NCI-H1092 (cell line): Measurements from ENCODE around the gene CYP21A2.
"Not testable (repeated sequence)": the region's sequence is repeated elsewhere in the genome, so short reads cannot be mapped to it uniquely, and the experiment has no call there.

Source experiments
- DNase-seq: peaks from one replicate; lab custom pipeline; 2025; lab: John Stamatoyannopoulos, UW

The CYP21A2 gene

DNA sequence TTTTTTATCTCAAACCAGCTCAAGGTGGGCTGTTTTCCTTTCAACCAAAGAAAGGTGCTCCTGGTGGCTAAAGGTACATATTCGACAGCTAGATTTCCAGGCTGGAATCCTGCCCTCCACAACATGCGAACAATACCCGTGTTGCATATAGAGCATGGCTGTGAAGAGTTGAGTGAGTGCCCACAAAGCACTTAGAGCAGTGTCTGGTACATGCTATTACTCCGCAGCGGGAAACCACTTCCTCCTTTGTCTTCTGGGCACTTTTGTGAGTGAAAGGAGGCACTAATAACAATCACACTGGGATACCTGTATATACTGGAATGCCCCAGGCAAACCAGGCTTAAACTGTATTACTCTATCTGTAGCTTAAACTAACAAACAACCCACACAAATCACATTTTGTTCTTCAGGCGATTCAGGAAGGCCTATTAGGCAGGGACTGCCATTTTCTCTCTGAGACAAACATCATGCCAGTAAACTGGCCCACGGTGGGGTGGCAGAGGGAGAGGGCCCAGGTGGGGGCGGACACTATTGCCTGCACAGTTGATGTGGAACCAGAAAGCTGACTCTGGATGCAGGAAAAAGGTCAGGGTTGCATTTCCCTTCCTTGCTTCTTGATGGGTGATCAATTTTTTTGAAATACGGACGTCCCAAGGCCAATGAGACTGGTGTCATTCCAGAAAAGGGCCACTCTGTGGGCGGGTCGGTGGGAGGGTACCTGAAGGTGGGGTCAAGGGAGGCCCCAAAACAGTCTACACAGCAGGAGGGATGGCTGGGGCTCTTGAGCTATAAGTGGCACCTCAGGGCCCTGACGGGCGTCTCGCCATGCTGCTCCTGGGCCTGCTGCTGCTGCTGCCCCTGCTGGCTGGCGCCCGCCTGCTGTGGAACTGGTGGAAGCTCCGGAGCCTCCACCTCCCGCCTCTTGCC is at the start of gene CYP21A2:
CYP21A2 (plus strand) TSS at position 818 of the 927 bp plus-strand sequence; CDS start at position 826, 8 bp downstream.
- DNase-seq = not testable (repeated sequence)

DNA sequence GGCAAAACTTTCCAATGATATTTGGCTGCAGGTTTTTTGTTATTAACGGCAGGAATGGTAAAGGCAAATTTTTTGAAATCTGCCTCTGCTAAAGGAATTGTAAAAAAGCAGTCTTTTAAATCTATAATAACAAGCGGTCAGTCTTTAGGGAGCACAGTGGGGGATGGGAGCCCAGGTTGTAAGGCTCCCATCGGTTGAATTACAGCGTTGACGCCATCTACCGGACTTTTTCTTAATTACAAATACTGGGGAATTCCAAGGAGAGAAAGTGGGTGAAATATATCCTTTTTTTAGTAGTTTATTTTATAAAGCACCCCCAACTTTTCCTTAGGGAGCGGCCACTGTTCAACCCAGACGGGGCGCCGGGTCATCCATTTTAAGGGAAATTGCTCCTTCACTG is 48.9 kb upstream of the CYP21A2 start:
- not testable (repeated sequence) for DNase-seq

DNA sequence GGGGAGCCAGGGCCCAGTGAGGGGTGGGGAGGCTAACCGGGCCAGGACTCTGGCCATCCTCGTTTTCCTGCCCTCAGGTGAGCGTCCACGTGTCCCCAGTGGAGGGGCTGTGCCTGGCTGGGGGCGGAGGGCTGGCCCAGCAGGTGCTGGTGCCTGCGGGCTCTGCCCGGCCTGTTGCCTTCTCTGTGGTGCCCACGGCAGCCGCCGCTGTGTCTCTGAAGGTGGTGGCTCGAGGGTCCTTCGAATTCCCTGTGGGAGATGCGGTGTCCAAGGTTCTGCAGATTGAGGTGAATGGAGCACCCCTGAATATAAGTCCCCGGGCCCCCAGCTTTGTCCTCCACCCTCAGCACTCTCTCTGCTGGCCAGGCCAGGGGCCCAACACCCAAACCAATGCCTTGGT is 43.8 kb upstream of the CYP21A2 start:
- not testable (repeated sequence) for DNase-seq

DNA sequence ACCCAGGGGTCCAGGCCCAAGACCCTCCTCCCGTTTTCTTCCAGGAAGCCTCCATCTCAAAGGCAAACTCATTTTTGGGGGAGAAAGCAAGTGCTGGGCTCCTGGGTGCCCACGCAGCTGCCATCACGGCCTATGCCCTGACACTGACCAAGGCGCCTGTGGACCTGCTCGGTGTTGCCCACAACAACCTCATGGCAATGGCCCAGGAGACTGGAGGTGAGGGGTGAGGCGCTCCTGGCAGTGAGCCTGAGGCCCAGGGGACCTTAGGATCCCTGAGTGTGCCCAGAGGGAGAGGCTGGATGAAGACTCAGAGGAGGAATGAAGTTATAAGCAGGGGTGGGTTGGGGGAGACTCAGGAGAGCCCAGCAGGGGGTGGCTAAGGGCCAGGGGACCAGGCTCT is 41.8 kb upstream of the CYP21A2 start:
- DNase-seq = not testable (repeated sequence)

DNA sequence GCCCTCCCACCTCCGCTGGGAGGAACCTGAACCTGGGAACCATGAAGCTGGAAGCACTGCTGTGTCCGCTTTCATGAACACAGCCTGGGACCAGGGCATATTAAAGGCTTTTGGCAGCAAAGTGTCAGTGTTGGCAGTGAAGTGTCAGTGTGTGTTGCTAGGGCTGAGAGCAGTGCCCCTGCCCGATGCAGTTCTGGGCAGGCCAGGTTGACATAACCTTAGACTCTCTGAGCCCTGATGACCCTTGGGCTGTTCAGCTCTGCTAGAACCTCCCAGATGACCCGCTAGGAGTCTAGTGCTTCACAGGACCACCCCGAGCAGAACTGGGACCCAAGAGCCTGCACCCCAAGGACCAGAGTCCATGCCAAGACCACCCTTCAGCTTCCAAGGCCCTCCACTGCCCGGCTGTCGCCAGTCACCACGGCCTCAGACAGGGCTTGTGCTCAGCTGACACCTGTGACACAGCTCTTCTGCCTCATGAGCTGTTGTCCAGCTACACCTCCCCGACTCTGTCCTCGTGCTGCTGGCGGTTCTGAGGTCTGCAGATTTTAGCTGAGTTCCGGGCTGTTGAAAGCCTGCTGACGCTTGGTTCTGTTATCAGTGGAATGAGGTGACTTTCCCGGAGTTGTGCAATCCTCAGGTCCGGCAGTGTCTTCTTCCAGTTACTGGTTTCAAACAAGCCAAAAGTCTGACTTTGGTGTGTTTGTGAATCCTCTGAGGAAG is 35.5 kb upstream of the CYP21A2 start:
- DNase-seq = not testable (repeated sequence)

DNA sequence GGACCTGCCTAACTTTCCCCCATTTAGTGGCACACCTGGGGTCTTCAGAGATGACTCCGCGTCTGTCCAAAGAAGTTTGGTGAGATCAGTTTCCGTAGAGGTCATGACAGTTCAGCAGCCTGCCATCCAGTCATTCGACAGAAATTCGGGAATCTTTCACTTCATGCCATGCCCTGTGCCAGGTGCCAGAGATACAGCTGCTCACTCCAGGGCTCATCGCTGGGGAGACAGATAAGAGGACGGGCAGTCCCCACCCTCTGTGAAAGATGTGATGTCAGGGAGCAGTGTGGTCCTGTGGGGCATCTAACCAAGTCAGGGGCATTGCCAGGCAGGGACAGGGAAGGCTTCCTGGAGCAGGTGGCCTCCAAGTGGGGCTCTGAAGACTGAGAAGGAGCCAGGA is 34.9 kb upstream of the CYP21A2 start:
- DNase-seq = not testable (repeated sequence)

DNA sequence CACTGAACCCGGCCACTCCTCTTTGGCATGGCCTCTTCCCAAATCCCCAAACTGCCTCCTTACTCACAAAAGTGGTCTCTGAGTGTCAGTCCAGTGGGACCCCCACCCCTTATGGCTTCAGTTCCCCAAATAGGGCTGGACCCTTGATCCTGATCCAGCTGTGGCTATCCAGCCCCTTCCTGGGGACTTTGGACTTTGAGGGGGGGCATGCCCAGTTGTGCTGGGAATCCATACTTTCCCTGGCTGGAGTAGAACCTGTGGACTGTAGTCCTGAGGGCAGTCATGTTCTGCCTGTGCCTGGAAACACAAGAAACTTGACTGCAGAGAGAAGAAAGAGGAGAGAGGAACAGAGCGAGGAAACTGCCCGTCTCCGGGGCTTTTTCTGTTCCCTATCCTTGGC is 33.8 kb upstream of the CYP21A2 start:
- not testable (repeated sequence) for DNase-seq

DNA sequence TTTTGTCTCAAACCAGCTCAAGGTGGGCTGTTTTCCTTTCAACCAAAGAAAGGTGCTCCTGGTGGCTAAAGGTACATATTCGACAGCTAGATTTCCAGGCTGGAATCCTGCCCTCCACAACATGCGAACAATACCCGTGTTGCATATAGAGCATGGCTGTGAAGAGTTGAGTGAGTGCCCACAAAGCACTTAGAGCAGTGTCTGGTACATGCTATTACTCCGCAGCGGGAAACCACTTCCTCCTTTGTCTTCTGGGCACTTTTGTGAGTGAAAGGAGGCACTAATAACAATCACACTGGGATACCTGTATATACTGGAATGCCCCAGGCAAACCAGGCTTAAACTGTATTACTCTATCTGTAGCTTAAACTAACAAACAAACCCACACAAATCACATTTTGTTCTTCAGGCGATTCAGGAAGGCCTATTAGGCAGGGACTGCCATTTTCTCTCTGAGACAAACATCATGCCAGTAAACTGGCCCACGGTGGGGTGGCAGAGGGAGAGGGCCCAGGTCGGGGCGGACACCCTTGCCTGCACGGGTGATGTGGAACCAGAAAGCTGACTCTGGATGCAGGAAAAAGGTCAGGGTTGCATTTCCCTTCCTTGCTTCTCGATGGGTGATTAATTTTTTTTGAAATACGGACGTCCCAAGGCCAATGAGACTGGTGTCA is 33.2 kb upstream of the CYP21A2 start:
- DNase-seq = not testable (repeated sequence)

DNA sequence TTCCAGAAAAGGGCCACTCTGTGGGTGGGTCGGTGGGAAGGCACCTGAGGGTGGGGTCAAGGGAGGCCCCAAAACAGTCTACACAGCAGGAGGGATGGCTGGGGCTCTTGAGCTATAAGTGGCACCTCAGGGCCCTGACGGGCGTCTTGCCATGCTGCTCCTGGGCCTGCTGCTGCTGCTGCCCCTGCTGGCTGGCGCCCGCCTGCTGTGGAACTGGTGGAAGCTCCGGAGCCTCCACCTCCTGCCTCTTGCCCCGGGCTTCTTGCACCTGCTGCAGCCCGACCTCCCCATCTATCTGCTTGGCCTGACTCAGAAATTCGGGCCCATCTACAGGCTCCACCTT is 32.7 kb upstream of the CYP21A2 start:
- DNase-seq = not testable (repeated sequence)

DNA sequence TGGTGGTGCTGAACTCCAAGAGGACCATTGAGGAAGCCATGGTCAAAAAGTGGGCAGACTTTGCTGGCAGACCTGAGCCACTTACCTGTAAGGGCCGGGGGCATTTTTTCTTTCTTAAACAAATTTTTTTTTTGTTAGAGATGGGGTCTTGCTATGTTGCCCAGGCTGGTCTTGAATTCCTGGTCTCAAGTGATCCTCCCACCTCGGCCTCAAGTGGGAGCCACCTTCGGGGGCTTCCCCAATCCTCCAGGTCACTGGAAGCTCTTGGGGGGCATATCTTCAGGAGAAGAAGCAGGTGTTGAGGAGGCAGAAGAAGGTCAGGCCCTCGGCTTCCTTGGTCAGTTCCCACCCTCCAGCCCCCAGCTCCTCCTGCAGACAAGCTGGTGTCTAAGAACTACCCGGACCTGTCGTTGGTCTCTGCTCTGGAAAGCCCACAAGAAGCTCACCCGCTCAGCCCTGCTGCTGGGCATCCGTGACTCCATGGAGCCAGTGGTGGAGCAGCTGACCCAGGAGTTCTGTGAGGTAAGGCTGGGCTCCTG is 32.2 kb upstream of the CYP21A2 start:
- DNase-seq = not testable (repeated sequence)

DNA sequence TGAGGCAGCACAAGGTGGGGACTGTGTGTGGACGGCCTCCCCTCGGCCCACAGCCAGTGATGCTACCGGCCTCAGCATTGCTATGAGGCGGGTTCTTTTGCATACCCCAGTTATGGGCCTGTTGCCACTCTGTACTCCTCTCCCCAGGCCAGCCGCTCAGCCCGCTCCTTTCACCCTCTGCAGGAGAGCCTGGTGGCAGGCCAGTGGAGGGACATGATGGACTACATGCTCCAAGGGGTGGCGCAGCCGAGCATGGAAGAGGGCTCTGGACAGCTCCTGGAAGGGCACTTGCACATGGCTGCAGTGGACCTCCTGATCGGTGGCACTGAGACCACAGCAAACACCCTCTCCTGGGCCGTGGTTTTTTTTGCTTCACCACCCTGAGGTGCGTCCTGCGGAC is 31.1 kb upstream of the CYP21A2 start:
- DNase-seq = not testable (repeated sequence)

DNA sequence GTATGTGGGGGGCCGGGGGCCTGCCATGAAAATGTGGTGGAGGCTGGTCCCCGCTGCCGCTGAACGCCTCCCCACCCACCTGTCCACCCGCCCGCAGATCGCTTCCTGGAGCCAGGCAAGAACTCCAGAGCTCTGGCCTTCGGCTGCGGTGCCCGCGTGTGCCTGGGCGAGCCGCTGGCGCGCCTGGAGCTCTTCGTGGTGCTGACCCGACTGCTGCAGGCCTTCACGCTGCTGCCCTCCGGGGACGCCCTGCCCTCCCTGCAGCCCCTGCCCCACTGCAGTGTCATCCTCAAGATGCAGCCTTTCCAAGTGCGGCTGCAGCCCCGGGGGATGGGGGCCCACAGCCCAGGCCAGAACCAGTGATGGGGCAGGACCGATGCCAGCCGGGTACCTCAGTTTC is 30.2 kb upstream of the CYP21A2 start:
- DNase-seq = not testable (repeated sequence)

DNA sequence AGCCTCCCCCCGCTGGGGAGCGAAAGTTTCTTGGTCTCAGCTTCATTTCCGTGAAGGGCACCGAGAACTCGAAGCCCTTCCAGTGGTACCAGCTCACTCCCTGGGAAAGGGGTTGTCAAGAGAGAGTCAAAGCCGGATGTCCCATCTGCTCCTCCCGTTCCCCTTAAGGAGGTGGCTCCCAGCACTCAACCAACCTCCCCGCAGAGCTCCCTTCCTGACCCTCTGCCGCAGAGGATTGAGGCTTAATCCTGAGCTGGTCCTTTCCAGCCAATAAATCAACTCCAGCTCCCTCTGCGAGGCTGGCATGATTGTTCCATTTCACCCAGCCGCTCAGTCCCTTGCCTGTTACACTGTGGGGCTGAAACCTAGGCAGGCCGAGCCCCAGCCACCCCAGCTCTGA is 29.6 kb upstream of the CYP21A2 start:
- DNase-seq = not testable (repeated sequence)

DNA sequence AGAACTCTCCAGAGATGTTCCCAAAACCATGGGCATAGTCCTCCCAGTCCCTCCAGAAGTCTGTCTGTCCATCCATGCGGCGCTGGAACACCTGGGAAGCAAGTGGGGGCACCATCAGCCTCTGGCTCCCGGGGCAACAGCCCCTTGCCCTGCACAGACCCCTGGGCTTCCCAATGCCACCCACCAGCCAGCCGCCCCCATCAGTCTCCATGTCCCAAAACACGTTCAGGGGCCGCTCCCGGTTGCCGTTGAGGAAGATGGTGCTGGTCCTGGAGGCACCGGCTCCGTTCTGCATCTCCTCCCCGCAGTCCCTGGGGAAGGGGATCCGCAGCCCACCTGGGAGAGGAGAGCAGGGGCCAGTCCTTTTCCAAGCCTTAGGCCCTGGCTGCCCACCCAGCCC is 28.7 kb upstream of the CYP21A2 start:
- DNase-seq = not testable (repeated sequence)

DNA sequence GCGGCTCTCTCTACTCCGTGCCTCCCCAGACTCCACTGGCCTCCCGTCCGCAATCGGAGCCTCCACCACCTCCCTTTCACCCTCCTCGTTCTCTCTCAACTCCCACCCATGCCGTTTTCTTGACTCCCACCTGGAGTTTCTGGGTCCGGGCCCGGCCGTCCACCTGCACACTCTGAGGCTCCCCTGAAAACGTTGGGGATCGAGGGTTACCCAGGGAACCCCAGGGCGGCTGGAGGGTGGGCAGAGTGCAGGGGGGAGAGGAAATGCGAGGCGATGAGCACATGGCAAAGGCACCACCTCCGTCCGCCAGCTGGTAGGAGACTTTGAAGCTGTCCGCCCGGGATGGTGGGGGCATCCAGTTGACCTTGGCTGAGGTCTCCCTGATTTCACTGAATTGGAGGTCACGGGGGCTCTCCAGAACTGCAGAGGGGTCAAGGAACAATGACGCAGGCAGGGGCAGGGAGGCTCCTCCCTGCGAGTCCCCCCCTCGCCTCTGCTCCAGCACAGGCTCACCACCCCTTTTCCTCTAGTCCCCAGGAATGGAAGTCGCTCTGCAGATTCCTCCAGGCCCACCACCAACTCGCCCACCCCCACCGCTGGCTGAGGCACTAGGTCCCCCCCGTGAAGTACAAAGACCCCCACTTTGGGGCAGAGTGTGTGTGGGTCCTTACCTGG is 27.2 kb upstream of the CYP21A2 start:
- not testable (repeated sequence) for DNase-seq

DNA sequence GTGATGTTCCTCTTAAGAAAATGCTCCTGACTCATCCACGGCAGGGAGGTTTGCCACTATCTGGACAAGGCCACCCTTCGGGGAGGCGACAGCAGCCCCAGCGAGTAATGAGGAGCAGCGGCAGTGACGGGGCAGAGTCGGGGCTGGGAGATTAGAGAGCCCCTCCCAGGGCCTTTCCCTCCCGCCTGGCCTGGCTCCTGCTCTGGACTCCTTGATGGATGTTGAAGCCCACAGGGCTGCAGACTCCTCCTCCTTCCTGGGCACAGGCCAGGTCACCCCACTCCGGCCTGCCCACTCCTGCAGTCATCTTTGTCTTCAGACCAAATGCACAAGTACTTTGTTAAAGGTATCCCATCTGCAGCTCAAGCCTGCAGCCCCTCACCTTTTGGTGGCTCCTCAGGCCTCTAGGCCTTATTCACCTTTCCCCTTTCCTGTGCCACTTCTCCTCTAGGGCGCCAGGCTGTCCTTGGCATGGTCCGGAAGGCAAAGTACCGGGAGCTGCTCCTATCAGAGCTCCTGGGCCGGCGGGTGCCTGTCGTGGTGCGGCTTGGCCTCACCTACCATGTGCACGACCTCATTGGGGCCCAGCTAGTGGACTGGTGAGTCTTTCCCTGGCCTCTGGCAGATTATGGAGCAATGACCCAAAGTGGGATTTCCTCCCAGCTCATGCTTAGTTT is 25.1 kb upstream of the CYP21A2 start:
- not testable (repeated sequence) for DNase-seq

DNA sequence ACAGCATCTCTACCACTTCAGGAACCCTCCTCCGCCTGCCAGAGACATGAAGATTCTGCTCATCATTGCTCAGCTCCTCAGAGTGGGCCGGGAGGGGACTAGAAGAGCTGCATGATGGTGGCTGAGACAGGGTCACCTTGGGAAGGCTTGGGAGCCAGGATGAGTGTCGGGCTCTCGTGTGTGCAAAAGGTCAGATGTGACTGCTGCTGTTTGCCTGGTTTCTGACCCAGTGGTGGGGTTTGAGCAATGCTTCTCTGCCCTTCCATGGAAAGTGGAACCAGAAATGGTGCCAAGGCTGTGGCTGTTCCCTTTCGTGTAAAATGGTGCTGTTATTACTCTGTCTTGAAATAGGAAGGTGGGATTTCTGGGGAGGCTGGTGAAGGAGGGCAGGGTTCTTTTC is 24.5 kb upstream of the CYP21A2 start:
- not testable (repeated sequence) for DNase-seq

DNA sequence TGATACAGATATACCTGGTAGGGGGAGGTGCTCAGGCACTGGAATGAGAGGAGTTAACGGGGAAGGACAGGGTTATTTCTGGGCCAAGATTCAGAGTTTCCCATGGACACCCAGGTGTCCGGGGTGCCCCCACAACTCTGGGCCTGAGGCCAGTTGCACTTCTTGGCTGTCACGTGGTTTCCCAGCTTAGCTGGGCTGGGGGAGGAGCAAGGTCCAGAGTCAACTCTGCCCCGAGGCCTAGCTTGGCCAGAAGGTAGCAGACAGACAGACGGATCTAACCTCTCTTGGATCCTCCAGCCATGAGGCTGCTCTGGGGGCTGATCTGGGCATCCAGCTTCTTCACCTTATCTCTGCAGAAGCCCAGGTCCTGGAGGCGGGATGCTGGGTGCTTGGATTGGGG is 23.7 kb upstream of the CYP21A2 start, which contains the start of gene C4B:
C4B (plus strand) TSS at position 249 of the 400 bp plus-strand sequence; CDS start at position 300, 51 bp downstream.
- not testable (repeated sequence) for DNase-seq

DNA sequence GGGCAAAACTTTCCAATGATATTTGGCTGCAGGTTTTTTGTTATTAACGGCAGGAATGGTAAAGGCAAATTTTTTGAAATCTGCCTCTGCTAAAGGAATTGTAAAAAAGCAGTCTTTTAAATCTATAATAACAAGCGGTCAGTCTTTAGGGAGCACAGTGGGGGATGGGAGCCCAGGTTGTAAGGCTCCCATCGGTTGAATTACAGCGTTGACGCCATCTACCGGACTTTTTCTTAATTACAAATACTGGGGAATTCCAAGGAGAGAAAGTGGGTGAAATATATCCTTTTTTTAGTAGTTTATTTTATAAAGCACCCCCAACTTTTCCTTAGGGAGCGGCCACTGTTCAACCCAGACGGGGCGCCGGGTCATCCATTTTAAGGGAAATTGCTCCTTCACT is 16.1 kb upstream of the CYP21A2 start:
- DNase-seq = not testable (repeated sequence)

DNA sequence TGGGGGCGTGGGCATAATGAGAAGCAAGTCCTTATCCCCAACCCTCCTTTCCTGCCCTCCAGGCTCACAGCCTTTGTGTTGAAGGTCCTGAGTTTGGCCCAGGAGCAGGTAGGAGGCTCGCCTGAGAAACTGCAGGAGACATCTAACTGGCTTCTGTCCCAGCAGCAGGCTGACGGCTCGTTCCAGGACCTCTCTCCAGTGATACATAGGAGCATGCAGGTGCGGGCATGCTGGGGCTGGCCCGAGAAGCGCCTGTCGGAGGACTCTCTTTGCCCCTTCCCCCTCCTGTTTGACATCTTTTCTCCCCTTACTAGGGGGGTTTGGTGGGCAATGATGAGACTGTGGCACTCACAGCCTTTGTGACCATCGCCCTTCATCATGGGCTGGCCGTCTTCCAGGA is 9.6 kb upstream of the CYP21A2 start:
- DNase-seq = not testable (repeated sequence)

DNA sequence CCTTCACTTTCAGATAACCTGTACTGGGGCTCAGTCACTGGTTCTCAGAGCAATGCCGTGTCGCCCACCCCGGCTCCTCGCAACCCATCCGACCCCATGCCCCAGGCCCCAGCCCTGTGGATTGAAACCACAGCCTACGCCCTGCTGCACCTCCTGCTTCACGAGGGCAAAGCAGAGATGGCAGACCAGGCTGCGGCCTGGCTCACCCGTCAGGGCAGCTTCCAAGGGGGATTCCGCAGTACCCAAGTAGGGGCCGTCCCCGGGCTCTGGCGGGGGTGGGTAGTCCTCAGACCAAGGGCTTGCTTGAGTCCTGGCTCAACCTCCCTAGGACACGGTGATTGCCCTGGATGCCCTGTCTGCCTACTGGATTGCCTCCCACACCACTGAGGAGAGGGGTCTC is 8.7 kb upstream of the CYP21A2 start:
- DNase-seq = not testable (repeated sequence)
